ENCODE data around the gene LRRC23.
A peak's percentile ranks its signal among the peaks of the same experiment; 100 is the strongest.

Gene LRRC23

GRCh38 chr12:6919588-6919987 is 15.0 kb downstream of the LRRC23 start:
- peak; percentile 51 for DNase-seq (ENCODE audit: low read depth)
- no peak for TF ChIP-seq MAX (IDR thresholded peaks at IDR 0.05; ENCODE audit: low read depth, low read length)
- TF ChIP-seq, protein P1, sequence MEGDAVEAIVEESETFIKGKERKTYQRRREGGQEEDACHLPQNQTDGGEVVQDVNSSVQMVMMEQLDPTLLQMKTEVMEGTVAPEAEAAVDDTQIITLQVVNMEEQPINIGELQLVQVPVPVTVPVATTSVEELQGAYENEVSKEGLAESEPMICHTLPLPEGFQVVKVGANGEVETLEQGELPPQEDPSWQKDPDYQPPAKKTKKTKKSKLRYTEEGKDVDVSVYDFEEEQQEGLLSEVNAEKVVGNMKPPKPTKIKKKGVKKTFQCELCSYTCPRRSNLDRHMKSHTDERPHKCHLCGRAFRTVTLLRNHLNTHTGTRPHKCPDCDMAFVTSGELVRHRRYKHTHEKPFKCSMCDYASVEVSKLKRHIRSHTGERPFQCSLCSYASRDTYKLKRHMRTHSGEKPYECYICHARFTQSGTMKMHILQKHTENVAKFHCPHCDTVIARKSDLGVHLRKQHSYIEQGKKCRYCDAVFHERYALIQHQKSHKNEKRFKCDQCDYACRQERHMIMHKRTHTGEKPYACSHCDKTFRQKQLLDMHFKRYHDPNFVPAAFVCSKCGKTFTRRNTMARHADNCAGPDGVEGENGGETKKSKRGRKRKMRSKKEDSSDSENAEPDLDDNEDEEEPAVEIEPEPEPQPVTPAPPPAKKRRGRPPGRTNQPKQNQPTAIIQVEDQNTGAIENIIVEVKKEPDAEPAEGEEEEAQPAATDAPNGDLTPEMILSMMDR (IDR thresholded peaks at IDR 0.05; ENCODE audit: low read depth, low read length): peak; percentile 42
- no peak for TF ChIP-seq MYC (IDR thresholded peaks at IDR 0.05; ENCODE audit: low read depth, low read length)
- TF ChIP-seq POLR2A (IDR thresholded peaks at IDR 0.05; ENCODE audit: extremely low read depth, insufficient read length): no peak
- no peak overlapping the region for H3K4me3 ChIP-seq (ENCODE audit: low read depth, low read length)

GRCh38 chr12:6921539-6921938 is 16.9 kb downstream of the LRRC23 start:
- no peak overlapping the region for H3K4me3 ChIP-seq (ENCODE audit: low read depth, low read length)
- no peak for DNase-seq (ENCODE audit: low read depth)
- TF ChIP-seq MAX (IDR thresholded peaks at IDR 0.05; ENCODE audit: low read depth, low read length): no peak
- TF ChIP-seq MYC (IDR thresholded peaks at IDR 0.05; ENCODE audit: low read depth, low read length): no peak
- TF ChIP-seq, protein P1 (IDR thresholded peaks at IDR 0.05; ENCODE audit: low read depth, low read length): no peak
- no peak for TF ChIP-seq POLR2A (IDR thresholded peaks at IDR 0.05; ENCODE audit: extremely low read depth, insufficient read length)

DNA sequence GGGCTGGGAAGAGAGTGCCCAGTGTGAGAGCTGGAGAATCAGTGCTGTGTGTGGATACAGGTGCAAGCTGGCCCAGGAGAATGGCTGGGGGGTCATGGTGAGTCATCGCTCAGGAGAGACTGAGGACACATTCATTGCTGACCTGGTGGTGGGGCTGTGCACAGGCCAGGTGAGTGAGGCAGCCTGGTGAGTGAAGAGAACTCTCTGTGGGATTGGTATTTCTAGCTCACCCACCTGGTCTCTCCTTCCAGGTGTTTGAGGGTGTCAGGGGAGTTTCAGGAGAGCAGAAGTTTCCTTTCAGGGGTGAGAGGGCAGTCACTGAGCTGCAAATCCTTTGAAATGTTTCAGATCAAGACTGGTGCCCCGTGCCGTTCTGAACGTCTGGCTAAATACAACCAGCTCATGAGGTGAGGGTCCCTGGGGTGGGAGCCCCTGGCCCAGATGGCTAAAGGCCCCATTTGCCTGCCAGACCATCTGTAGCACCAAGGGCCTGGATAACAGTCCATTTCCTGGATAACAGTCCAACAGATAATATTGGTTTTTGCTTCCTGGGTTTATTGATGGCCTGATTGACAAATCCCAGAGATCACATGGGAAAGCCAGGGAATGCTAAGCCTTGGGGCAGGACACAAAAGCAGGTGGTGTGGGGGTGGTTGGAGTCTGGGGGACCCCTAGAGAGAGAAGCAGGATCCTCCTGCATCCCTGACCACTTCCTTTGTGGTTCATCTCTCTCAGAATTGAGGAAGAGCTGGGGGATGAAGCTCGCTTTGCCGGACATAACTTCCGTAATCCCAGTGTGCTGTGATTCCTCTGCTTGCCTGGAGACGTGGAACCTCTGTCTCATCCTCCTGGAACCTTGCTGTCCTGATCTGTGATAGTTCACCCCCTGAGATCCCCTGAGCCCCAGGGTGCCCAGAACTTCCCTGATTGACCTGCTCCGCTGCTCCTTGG is 17.6 kb downstream of the LRRC23 start:
- TF ChIP-seq MYC (IDR thresholded peaks at IDR 0.05; ENCODE audit: low read depth, low read length) (no peak), POLR2A (IDR thresholded peaks at IDR 0.05; ENCODE audit: extremely low read depth, insufficient read length) (no peak), MAX (IDR thresholded peaks at IDR 0.05; ENCODE audit: low read depth, low read length) (no peak)
- TF ChIP-seq, protein P1 (IDR thresholded peaks at IDR 0.05; ENCODE audit: low read depth, low read length): no peak
- no peak for DNase-seq (ENCODE audit: low read depth)
- H3K4me3 ChIP-seq (ENCODE audit: low read depth, low read length): no peak overlapping the region

DNA sequence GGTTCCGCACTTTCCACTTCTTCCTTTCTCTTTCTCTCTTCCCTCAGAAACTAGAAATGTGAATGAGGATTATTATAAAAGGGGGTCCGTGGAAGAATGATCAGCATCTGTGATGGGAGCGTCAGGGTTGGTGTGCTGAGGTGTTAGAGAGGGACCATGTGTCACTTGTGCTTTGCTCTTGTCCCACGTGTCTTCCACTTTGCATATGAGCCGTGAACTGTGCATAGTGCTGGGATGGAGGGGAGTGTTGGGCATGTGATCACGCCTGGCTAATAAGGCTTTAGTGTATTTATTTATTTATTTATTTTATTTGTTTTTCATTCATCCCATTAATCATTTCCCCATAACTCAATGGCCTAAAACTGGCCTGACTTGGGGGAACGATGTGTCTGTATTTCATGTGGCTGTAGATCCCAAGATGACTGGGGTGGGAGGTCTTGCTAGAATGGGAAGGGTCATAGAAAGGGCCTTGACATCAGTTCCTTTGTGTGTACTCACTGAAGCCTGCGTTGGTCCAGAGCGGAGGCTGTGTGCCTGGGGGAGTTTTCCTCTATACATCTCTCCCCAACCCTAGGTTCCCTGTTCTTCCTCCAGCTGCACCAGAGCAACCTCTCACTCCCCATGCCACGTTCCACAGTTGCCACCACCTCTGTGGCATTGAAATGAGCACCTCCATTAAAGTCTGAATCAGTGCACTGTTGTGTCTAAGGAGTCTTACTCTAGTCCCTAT is 18.5 kb downstream of the LRRC23 start:
- DNase-seq (ENCODE audit: low read depth): no peak
- no peak for TF ChIP-seq MYC (IDR thresholded peaks at IDR 0.05; ENCODE audit: low read depth, low read length)
- no peak for TF ChIP-seq MAX (IDR thresholded peaks at IDR 0.05; ENCODE audit: low read depth, low read length)
- no peak for TF ChIP-seq POLR2A (IDR thresholded peaks at IDR 0.05; ENCODE audit: extremely low read depth, insufficient read length)
- TF ChIP-seq, protein P1 (IDR thresholded peaks at IDR 0.05; ENCODE audit: low read depth, low read length): no peak
- no peak overlapping the region for H3K4me3 ChIP-seq (ENCODE audit: low read depth, low read length)

- DNase-seq (ENCODE audit: low read depth): no peak
- TF ChIP-seq, protein P1 (IDR thresholded peaks at IDR 0.05; ENCODE audit: low read depth, low read length): no peak
- TF ChIP-seq MYC (IDR thresholded peaks at IDR 0.05; ENCODE audit: low read depth, low read length) (no peak), MAX (IDR thresholded peaks at IDR 0.05; ENCODE audit: low read depth, low read length) (no peak), POLR2A (IDR thresholded peaks at IDR 0.05; ENCODE audit: extremely low read depth, insufficient read length) (no peak)
- H3K4me3 ChIP-seq (ENCODE audit: low read depth, low read length): no peak overlapping the region
Observed at GRCh38 chr12:6923851-6924250, 19.2 kb downstream of the LRRC23 start.
